GM12878 (cell line): ENCODE results near the gene GPR158. TPM values are rescaled to one million over a fixed set of nuclear protein-coding genes. Genes with fewer than 3 reads are reported as not detected.

Experiments used
- ATAC-seq: fragments of 200-7000 bp; cut with Tn5 transposase; 3 replicates; pipeline ENCODE4 v1.9.1; 2020; ENCODE audit warnings: mild to moderate bottlenecking, moderate library complexity
- BruUV-seq: library from RNA; stranded (reverse); fragments of 400-500 nt; replicated peaks from 2 replicates; lab custom pipeline; 2021; lab: Mats Ljungman, UMichigan
- CTCF ChIA-PET: fragments of 300-600 bp; sonication (Branson Sonifier 250); formaldehyde crosslinking; extraction: SDS; loops from one replicate; lab custom pipeline; 2021; ENCODE audit warnings: inconsistent platforms; lab: Yijun Ruan, JAX
- POLR2A ChIA-PET: fragments of 350-600 bp; formaldehyde crosslinking; extraction: SDS; loops from one replicate; lab custom pipeline; 2021; ENCODE audit warnings: inconsistent platforms; lab: Charles Lee
- RAD21 ChIA-PET: fragments of 300-600 bp; sonication (Branson Sonifier 250); formaldehyde crosslinking; loops from one replicate; lab custom pipeline; 2023; ENCODE audit warnings: antibody characterized with exemption; ENCODE audit not compliant: unreplicated experiment; lab: Charles Lee
- SMC1A ChIA-PET: fragments of 300-600 bp; sonication (Branson Sonifier 250); formaldehyde crosslinking; loops from one replicate; lab custom pipeline; 2023; ENCODE audit not compliant: unreplicated experiment, uncharacterized antibody; lab: Charles Lee
- DNase-seq: peaks from one replicate; pipeline ENCODE4 v3.0.0-alpha.2; 2011; ENCODE audit warnings: low read depth, low spot score
- FAIRE-seq: peaks from 3 replicates; lab custom pipeline; 2011; peaks lifted over from hg19 to GRCh38; lab: Jason Lieb, UNC
- H2AFZ ChIP-seq: 2 replicates; pipeline ENCODE4 v1.6.0; 2011; ENCODE audit warnings: low read depth, low read length, control low read depth; ENCODE audit not compliant: control insufficient read depth
- H3K27ac ChIP-seq: 2 replicates; pipeline ENCODE4 v1.5.1; 2011; ENCODE audit warnings: control low read depth; ENCODE audit not compliant: control insufficient read depth, insufficient read depth
- H3K27me3 ChIP-seq, 2 experiments: replicated peaks in 1 of 2; 2 replicates each; pipeline versions ENCODE4 v1.6.0 to v1.6.1; 2011; ENCODE audit warnings: low read length in 1 of 2; ENCODE audit not compliant: control insufficient read depth in 2 of 2, insufficient read depth in 2 of 2
- H3K36me3 ChIP-seq, 2 experiments: 2 replicates each; pipeline ENCODE4 v1.5.1; 2011; ENCODE audit warnings: low read length in 1 of 2; ENCODE audit not compliant: control insufficient read depth in 2 of 2, insufficient read depth in 2 of 2
- H3K4me1 ChIP-seq: 2 replicates; pipeline ENCODE4 v1.6.1; 2011; ENCODE audit warnings: mild to moderate bottlenecking, low read length, moderate library complexity, mixed read lengths; ENCODE audit not compliant: control insufficient read depth, insufficient read depth
- H3K4me2 ChIP-seq: 2 replicates; pipeline ENCODE4 v1.6.0; 2011; ENCODE audit warnings: control low read depth; ENCODE audit not compliant: control insufficient read depth, insufficient read depth
- H3K4me3 ChIP-seq: fragments of 200-600 bp; sonication (generic); 2 replicates; pipeline ENCODE4 v1.5.1; 2016
- H3K79me2 ChIP-seq: 2 replicates; pipeline ENCODE4 v1.6.0; 2011; ENCODE audit warnings: low read length; ENCODE audit not compliant: control insufficient read depth, insufficient read depth
- H3K9ac ChIP-seq: 2 replicates; pipeline ENCODE4 v1.8.0; 2011; ENCODE audit warnings: low read length, control low read depth, mixed read lengths; ENCODE audit not compliant: control insufficient read depth, insufficient read depth
- H3K9me3 ChIP-seq: replicated peaks from 3 replicates; pipeline ENCODE4 v1.5.1; 2011; ENCODE audit warnings: mild to moderate bottlenecking, low read length; ENCODE audit not compliant: control insufficient read depth, insufficient read depth
- H4K20me1 ChIP-seq: 2 replicates; pipeline ENCODE4 v1.6.0; 2011; ENCODE audit not compliant: control insufficient read depth, insufficient read depth
- BCL11A ChIP-seq: IDR thresholded peaks from 2 replicates; pipeline ENCODE4 v1.6.1; 2011; ENCODE audit warnings: low read depth, low read length
- BCL3 ChIP-seq: IDR thresholded peaks from 2 replicates; pipeline ENCODE4 v1.6.1; 2011; ENCODE audit warnings: borderline replicate concordance, low read depth, mild to moderate bottlenecking, moderate library complexity, low read length; ENCODE audit not compliant: insufficient read depth, poor library complexity, severe bottlenecking
- BRCA1 ChIP-seq: IDR thresholded peaks from 2 replicates; pipeline ENCODE4 v1.6.1; 2011; ENCODE audit warnings: low read depth, low read length, improper control_type of control experiment
- CEBPZ ChIP-seq: fragments of 150-350 bp; IDR thresholded peaks from 2 replicates; pipeline ENCODE4 v1.6.1; 2016; ENCODE audit warnings: low read depth, low read length
- CHD2 ChIP-seq: IDR thresholded peaks from 2 replicates; pipeline ENCODE4 v1.6.1; 2011; ENCODE audit warnings: low read depth, low read length, improper control_type of control experiment, borderline replicate concordance
- DPF2 ChIP-seq: fragments of 450-650 bp; IDR thresholded peaks from 2 replicates; pipeline ENCODE4 v1.6.1; 2017; ENCODE audit warnings: mild to moderate bottlenecking
- EP300 ChIP-seq, 2 experiments: fragments of 150-350 bp in 1 of 2; IDR thresholded peaks; 2 replicates each; pipeline ENCODE4 v1.6.1; 2011 to 2012; ENCODE audit warnings: low read depth in 2 of 2, low read length in 2 of 2, borderline replicate concordance in 1 of 2, improper control_type of control experiment in 1 of 2, inconsistent platforms in 1 of 2; ENCODE audit not compliant: control insufficient read depth in 1 of 2
- NR2C1 ChIP-seq: fragments of 450-650 bp; IDR thresholded peaks from 2 replicates; pipeline ENCODE4 v1.6.1; 2017; ENCODE audit warnings: antibody characterized with exemption, mild to moderate bottlenecking, moderate library complexity
- NR2C2 ChIP-seq: IDR thresholded peaks from 2 replicates; pipeline ENCODE4 v1.6.1; 2011; ENCODE audit warnings: borderline replicate concordance, low read depth; ENCODE audit not compliant: control insufficient read depth, insufficient read length
- NRF1 ChIP-seq: conservative IDR thresholded peaks from 2 replicates; pipeline ENCODE4 v1.6.1; 2011; ENCODE audit warnings: mild to moderate bottlenecking, low read depth, low read length, improper control_type of control experiment
- PBX3 ChIP-seq: IDR thresholded peaks from 2 replicates; pipeline ENCODE4 v1.6.1; 2011; ENCODE audit warnings: mild to moderate bottlenecking, low read depth, low read length, moderate library complexity; ENCODE audit not compliant: insufficient replicate concordance
- SKIL ChIP-seq: fragments of 450-650 bp; IDR thresholded peaks from 2 replicates; pipeline ENCODE4 v1.6.1; 2017; ENCODE audit warnings: mild to moderate bottlenecking, low read depth, inconsistent platforms; ENCODE audit not compliant: poor library complexity, severe bottlenecking
- SP1 ChIP-seq: IDR thresholded peaks from one replicate; pipeline ENCODE4 v1.6.1; 2011; ENCODE audit warnings: low read depth, low read length
- USF1 ChIP-seq: IDR thresholded peaks from 2 replicates; pipeline ENCODE4 v1.6.1; 2011; ENCODE audit warnings: borderline replicate concordance, low read depth, mild to moderate bottlenecking, moderate library complexity, mixed read lengths, low read length; ENCODE audit not compliant: insufficient read depth; ENCODE audit errors: extremely low read length
- ZNF207 ChIP-seq: fragments of 450-650 bp; IDR thresholded peaks from 2 replicates; pipeline ENCODE4 v1.6.1; 2014; ENCODE audit warnings: antibody characterized with exemption, mild to moderate bottlenecking, borderline replicate concordance
- WGBS: methylation state at CpG from one replicate; pipeline ENCODE4 v1.1.6; 2016; ENCODE audit warnings: low lambda C conversion rate; ENCODE audit not compliant: insufficient replicate concordance, insufficient coverage; ENCODE audit errors: missing lambda C conversion rate; 5-methylcytosine and 5-hydroxymethylcytosine counted together
- in situ Hi-C: fragments of 300-500 bp; cut with MboI; formaldehyde crosslinking; loops from 9 replicates; pipeline ENCODE4 v1.14.3; 2018; ENCODE audit warnings: mixed read lengths
- intact Hi-C: fragments of 100-400 bp; cut with micrococcal nuclease; formaldehyde crosslinking; loops from one replicate; pipeline ENCODE4 v1.14.2; 2022; ENCODE audit not compliant: unreplicated experiment
- polyA plus RNA-seq, 11 experiments: library from polyadenylated mRNA; depleted of rRNA in 4 of 11; unstranded in 6 of 11; stranded (reverse) in 5 of 11; fragments of >200 nt; fragmentation: Nextera tagmentation in 4 of 11; fragmentation: Illumina TruSeq in 1 of 11; extraction: Ambion mirVana in 4 of 11; extraction: Trizol in 1 of 11; gene quantifications; 1 replicate in 1 of 11; 2 replicates in 10 of 11; pipeline versions ENCODE4 v1.2.1 to v1.2.3, GENCODE V29; 2011 to 2016; ENCODE audit warnings: inconsistent platforms in 2 of 11, missing spikeins in 2 of 11, low read depth in 1 of 11
- total RNA-seq, 4 experiments: library from RNA; depleted of rRNA in 3 of 4; stranded (reverse); fragments of >200 nt in 3 of 4; fragmentation: Illumina TruSeq in 1 of 4; extraction: Trizol in 1 of 4; gene quantifications; 2 replicates each; pipeline versions ENCODE4 v1.2.1 to v1.2.3, GENCODE V29; 2013 to 2021

Gene GPR158
- total and polyA plus RNA-seq, 10 of the 15 experiments (the other 5 are each of a cell fraction or from before 2014, with no cell fraction given) = not detected

GRCh38 chr10:25280076-25280475, 105.3 kb downstream of the GPR158 start:
- DNase-seq (no peak), ATAC-seq (no peak), FAIRE-seq (no peak)
- no peak overlapping the region for H3K4me3 ChIP-seq
- no peaks in the 10 kb centered on the region for H3K79me2 ChIP-seq
- ChIA-PET SMC1A (interaction anchor here (0.6 to 0.7 kb wide), 2 partner anchors 26 to 157 kb away, joined by 3 read pairs; no protein-coding TSS in a partner anchor), POLR2A (no interaction called here), CTCF (interaction anchor here (0.6 kb wide), 1 partner anchor 24 kb away, joined by 4 read pairs; no protein-coding TSS in a partner anchor), RAD21 (no interaction called here)
- H3K9ac ChIP-seq = no peak overlapping the region
- H2AFZ ChIP-seq = no peak overlapping the region
- no peak overlapping the region for H3K27ac ChIP-seq
- H3K4me2 ChIP-seq = no peak overlapping the region
- in situ Hi-C loops (no loop called here), intact Hi-C loops (no loop called here)
- WGBS = 6% methylated on average over 1 of the region's 1 CpG
- BruUV-seq = no TSS peak
- H3K9me3 ChIP-seq = no peaks in the 10 kb centered on the region; the same call in 2 of the 3 replicates
- H3K4me1 ChIP-seq = no peaks in the 10 kb centered on the region
- no peaks in the 10 kb centered on the region for H3K36me3 ChIP-seq
- H3K27me3 ChIP-seq = no peaks in the 10 kb centered on the region
- H4K20me1 ChIP-seq = no peaks in the 10 kb centered on the region
- no peak for TF ChIP-seq DPF2
- TF ChIP-seq NR2C2 = no peak
- no peak for TF ChIP-seq ZNF207
- no peak for TF ChIP-seq PBX3
- TF ChIP-seq SP1 = no peak
- no peak for TF ChIP-seq USF1
- no peak for TF ChIP-seq CHD2
- no peak for TF ChIP-seq BCL3
- TF ChIP-seq BCL11A = no peak
- no peak for TF ChIP-seq BRCA1
- no peak for TF ChIP-seq CEBPZ
- TF ChIP-seq SKIL = no peak
- TF ChIP-seq EP300 (IDR thresholded peaks at IDR 0.05; ENCODE audit: borderline replicate concordance in 1 of 2, control insufficient read depth in 1 of 2, low read depth in 2 of 2, low read length in 2 of 2) = no peak
- TF ChIP-seq NRF1 = no peak
- TF ChIP-seq NR2C1 = no peak
